Coronary artery (tissue), 2 donors: ENCODE results near the gene DUS1L.

ENCODE experiments used
- DNase-seq: peaks from one replicate; pipeline ENCODE4 v3.0.0-alpha.2; 2017; ENCODE audit warnings: low spot score
- H3K27ac ChIP-seq, 2 donors: fragments of 200-600 bp; sonication (generic); one replicate each; pipeline ENCODE4 v1.5.1; 2016 to 2019
- H3K4me3 ChIP-seq: fragments of 200-600 bp; sonication (generic); 2 replicates; pipeline ENCODE4 v1.5.1; 2016; ENCODE audit warnings: mild to moderate bottlenecking, moderate library complexity
- CTCF ChIP-seq: fragments of 200-600 bp; sonication (generic); IDR thresholded peaks from one replicate; pipeline ENCODE4 v1.5.1; 2019; ENCODE audit warnings: antibody characterized with exemption

DUS1L gene

GRCh38 chr17:82085931-82086764, 20.5 kb upstream of the DUS1L start:
- TF ChIP-seq CTCF = no peak
- no peak for DNase-seq
- H3K27ac ChIP-seq = no peak overlapping the region
- no peak overlapping the region for H3K4me3 ChIP-seq

GRCh38 chr17:82085031-82085861, 19.6 kb upstream of the DUS1L start:
- H3K4me3 ChIP-seq = no peak overlapping the region
- no peak for DNase-seq
- no peak overlapping the region for H3K27ac ChIP-seq
- TF ChIP-seq CTCF = no peak

- DNase-seq = no peak
- H3K4me3 ChIP-seq = no peak overlapping the region
- no peak for TF ChIP-seq CTCF
- no peak overlapping the region for H3K27ac ChIP-seq
Measured at GRCh38 chr17:82084373-82085030, 18.9 kb upstream of the DUS1L start.

GRCh38 chr17:82083533-82084359, 18.1 kb upstream of the DUS1L start:
- no peak for TF ChIP-seq CTCF

GRCh38 chr17:82083009-82083408, 17.4 kb upstream of the DUS1L start:
- Histone ChIP-seq H3K27ac (no peak overlapping the region), H3K4me3 (no peak overlapping the region)
- DNase-seq = no peak
- no peak for TF ChIP-seq CTCF

More at GRCh38 chr17:82083533-82084359, 18.1 kb upstream of the DUS1L start:
- no peak overlapping the region for H3K4me3 ChIP-seq
- H3K27ac ChIP-seq = no peak overlapping the region
- no peak for DNase-seq

- Histone ChIP-seq H3K27ac (no peak overlapping the region), H3K4me3 (no peak overlapping the region)
- DNase-seq = no peak
- no peak for TF ChIP-seq CTCF
Measured at GRCh38 chr17:82082456-82082855, 16.9 kb upstream of the DUS1L start.
